ENCODE data around the gene CGNL1.
A peak's percentile ranks its signal among the peaks of the same experiment; 100 is the strongest.

Gene CGNL1

DNA sequence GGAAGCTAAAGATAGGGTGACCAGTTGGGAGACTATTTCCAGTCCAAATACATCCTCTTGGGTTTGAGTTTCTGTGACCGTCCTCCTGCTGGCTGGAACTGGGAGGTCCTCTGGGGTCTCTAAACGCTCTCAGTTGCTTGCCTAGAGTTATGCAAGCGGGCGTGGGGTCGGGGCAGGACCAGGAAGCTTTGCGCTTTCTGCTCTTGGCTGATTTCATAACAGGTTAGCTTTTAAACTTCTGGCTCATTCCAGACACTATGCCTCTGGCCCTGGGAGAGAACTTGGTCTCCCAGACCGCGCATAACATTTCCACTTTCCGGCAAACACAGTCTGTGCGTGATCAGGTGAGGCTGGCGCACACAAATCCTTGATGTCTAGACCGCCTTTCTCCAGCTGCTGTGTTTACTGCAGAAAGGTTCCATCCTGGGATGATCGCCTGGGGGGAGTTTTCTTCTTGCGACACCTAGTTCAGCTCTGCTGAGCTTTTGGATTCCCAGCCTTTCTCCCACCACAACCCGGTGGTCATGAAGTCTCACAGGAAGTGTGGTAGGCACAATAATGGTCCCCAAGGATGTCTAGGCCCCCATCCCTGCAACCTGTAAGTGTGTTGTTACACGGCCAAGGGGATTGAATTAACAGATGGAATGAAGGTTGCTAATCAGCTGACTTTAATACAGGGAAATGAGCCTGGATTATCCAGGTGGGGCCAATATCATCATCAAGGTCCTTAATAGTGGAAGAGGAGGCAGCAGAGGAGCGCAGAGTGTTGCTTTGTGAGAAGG lies 23.6 kb upstream of the CGNL1 start:
- DNase-seq (ENCODE audit: low spot score) = no peak

DNA sequence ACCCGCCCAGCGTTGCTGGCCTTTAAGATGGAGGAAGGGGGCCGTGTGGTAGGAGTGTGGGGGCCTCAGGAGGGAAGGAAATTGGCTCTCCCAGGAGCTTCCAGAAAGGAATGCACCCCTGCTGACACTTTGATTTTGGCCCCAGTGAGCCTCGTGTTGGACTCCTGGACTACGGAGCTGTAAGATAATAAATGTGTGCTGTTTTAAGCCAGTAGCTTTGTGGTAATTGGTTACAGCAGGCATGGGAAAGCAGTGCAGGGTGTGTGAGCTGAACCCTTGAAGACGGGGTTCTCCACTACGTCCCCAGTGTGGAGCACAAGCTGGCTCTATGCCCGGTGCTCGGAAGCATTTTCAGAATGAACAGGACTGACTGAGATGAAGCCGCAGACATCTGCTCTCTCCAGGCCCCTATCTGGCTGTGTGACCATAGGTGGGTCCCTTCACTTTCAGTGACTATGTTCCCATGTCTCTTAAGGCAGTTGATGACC lies 22.9 kb upstream of the CGNL1 start:
- no peak for DNase-seq (ENCODE audit: low spot score)

DNA sequence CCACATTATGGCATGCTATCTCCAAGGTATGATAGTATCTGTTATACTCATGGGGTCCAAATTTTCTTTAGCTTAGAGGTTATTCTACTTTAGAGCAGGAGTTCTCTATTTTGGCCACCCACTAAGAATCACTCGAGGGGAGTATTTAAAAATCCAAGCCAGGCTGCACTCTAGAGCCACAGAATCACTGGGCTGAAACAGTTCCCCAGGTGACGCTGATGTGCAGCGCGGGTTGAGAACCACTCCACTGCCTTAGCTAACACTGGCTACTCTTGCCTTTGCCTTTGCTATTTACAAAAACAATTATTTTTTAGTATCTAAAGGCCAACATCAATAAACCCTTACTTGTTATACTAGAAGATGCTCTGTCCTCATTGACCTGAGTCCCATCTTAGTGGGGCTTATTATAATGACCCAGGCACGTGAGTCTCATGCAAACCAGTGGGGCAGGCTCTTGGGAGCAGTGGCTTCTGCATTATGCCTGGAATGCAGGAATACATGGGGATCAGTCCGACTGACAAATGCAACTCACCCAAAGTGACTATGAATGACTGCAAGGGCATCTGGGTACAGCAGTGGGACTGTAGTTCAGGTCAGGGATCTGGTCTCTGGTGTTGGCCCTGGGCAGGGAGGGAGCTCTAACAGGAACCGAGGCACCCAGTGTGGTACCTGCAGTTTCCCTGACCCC lies 21.7 kb upstream of the CGNL1 start:
- no peak for DNase-seq (ENCODE audit: low spot score)

DNA sequence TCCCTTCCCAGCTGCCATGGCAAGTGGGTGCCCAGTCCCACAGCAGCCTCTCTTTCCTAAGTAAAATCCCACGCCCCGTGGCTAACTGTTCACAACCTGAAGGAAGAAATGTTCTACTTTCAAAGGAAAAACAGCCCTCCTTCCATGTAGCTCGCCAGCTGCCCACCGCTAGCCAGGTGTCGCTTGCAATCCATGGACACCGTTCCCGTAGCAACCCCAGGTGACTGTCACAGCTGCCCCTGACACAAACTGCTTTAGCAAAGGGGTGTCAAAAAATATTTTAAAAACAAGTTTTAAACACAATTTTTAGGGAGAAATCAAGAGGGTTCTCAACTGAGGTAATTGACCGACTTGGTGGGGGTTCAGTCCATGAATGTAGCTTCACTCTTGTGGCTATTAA lies 21.0 kb upstream of the CGNL1 start:
- no peak for DNase-seq (ENCODE audit: low spot score)

DNA sequence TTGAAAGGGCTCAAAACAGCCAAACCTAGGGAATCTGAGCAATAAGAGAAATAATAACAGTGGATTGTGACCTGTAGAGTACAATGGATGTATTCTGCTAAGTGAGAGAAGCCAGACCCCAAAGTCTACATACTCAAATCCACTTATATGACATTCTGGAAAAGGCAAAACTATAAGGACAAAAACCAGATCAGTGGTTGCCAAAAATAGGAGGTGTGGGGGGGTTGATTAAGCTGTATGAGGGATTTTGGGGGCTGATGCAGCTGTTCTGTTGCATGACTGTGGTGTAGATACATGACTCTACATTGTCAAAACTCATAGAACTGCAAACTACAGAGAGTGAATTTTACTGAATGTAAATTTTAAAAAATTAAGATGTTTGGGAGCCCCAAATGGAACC lies 20.1 kb upstream of the CGNL1 start:
- DNase-seq (ENCODE audit: low spot score) = no peak

DNA sequence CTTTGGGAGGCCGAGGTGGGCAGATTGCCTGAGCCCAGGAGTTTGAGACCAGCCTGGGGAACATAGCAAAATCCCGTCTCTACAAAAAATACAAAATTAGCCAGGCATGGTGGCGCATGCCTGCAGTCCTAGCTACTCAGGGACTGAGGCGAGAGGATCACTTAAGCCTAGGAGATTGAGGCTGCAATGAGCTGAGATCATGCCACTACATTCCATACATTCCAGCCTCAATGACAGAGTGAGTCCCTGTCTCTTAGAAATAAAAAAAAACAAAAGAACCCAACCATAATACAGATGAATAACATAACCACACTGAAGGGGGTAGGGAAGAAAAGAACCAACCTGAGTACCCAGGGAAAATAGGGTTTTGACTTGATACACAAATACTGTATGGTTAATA lies 19.7 kb upstream of the CGNL1 start:
- DNase-seq (ENCODE audit: low spot score) = no peak

DNA sequence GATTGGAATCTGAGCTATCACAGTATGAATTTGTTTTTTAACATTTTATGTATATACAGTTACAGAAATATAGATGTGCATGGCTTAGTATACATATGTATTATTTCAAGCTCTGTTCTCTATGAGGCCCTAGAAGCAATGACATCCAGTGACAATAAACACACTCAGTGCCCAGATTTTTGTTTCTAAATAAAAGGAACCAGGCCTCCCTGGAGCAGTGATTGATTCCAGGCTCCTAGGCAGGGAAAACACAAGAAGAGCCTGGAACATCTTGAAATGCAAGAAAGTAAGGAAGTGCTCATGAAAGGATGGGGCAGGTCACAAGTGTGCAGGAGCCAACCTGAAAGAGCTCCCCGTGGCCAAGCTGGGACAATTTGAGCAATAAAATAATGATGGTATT lies 18.5 kb upstream of the CGNL1 start:
- no peak for DNase-seq (ENCODE audit: low spot score)

DNA sequence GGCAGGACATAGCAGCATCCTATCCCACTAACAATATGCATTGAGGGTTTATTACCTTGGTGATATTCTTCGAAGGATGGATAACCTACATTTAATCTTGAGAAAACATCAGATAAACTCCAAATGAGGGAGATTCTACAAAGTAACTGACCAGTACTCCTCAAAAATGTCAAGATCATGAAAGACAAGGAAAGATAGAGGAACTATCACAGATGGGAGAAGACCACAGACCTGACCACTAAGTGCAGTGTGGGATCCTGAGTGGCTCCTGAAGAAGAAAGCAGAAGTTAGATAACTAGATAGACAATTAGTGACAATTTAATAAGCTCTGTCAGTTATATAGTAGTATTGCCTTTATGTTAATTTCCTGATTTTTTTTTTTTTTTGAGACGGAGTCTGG lies 17.7 kb upstream of the CGNL1 start:
- DNase-seq (ENCODE audit: low spot score) = no peak

DNA sequence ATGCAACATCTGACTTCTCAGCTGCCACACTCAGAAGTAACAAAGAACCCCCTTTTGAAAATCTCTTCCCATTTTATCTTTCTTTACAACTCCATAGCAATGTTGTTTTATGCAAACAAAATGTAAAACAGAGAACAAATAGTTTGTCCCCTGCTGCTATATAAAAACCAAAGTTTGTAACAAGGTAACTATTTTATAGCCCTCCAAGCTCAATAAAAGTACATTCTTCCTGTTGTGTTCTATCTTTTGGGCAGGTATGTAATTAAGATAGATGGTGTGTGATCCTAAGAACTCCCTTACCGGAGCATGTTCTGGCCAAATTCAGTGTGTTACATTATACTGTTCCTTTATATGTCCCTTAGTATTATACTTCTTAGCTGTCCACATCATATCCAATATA lies 12.6 kb upstream of the CGNL1 start:
- no peak for DNase-seq (ENCODE audit: low spot score)

DNA sequence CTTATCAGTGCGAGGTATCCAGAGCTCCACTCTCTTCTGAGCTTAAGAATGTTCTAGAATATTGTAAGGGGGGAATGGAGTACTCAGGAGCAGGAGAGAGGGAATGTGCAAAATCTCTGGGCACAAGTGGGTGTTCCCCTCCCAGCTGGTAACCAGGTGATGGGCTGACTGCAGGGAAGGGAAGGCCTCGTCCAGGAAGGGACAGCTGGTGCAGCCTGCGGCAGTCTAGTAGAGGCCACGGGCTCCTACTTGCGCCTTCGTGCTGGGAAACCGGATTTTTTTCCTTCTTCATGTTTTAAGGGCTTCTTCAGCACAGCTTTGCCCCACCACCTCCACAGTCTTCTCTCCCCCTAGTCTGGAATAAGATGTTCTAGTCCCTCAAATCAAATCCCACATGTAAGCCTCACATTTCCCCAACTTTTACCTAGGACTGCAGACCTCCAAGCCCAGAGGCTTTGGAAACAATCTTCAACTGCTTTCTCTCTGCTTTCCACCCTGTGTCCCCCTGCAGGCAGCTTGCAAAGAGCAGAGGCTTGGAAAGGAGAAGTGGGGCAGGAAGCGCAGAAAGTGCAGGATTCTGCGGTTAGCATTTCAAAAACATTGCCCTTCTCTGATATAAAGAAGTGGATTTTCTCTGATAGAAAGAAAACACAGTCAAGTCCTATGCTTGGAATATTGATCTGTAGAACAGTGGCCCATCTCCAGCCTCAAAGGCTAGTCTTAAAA lies 11.9 kb upstream of the CGNL1 start:
- no peak for DNase-seq (ENCODE audit: low spot score)

DNA sequence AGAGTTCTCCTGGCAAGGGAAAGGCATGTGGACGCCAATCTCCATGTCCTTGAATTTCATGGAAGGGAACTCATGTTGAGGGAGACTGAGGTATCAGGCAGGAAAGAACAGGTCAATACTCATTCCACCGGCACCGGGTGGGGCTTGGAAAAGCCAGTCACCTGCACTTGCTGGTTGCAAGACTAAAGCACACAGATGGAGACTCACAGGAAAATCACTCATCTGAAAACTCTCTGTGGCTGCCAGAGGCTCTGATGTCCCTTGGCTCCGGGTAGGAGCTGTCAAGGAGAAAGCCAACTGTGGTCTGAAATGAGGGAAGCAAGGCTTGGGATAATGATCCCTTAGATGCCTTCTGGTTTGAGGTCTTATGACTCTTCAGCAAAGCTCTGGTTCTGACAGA lies 8.7 kb upstream of the CGNL1 start:
- DNase-seq (ENCODE audit: low spot score) = no peak

DNA sequence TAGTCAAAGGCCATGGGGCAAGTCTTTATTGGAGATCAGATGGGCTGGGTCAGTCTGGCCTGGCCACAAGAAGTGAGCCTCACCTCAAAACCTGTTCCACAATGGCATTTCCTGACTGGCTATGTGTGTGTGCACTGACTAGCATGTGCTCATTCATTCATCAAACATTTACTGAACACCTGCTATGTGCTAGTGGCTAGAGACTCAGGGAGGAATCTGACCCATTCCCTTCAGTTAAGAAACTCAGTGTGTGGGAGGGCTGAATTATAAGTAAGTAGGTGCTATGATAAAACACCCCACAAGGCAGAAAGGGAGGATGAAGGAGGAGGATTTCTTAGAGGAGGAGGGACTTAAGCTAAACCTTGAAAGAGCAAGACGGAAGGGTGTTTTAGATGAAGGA lies 5.4 kb upstream of the CGNL1 start:
- no peak for DNase-seq (ENCODE audit: low spot score)

DNA sequence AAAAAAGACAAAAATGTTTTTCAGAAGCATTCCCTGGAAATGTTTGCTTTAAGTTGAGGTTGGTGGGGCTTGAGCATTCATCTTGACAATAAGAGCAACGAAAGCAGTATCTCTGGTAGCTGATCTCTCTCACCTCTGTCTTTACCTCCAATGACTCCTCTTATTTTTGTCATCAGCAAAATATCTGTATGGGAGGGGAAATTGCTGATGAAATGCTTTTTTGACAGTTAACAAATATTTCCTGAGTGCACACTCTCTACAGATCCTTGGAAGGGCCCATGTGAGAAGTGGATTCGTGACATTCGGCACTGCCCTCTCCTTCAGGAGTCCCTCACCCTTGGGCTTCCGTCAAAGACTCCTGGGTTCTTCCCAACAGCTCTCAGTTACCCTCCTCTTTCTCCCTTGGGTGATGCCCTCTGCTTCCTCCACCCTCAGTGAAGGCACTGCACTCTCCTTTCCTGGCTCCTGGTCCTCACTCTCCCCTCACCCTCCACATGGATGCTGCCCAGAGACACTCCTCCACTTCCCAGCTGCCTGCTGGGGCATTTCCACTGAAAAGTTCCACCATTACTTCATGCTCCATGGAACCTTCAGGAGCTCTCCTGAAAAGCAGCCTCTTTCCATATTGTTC lies 2.9 kb upstream of the CGNL1 start:
- no peak for DNase-seq (ENCODE audit: low spot score)

DNA sequence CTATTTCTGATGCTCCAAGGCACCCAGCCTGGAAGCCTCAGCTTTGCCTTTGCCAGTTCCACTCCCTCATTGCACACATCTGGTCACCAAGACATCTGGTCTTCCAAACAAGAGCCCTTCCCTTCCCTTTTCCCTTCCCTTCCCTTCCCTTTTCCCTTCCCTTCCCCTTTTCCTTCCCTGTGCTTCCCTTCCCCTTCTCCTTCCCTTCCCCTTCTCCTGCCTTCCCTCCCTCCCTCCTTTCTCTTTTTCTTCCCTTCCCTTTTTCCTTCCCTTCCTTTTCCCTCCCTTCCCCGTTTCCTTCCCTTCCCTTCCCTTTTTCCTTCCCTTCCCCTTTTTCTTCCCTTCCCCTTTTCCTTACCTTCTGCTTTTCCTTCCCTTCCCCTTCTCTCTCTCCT lies 2.4 kb upstream of the CGNL1 start:
- DNase-seq (ENCODE audit: low spot score) = no peak

DNA sequence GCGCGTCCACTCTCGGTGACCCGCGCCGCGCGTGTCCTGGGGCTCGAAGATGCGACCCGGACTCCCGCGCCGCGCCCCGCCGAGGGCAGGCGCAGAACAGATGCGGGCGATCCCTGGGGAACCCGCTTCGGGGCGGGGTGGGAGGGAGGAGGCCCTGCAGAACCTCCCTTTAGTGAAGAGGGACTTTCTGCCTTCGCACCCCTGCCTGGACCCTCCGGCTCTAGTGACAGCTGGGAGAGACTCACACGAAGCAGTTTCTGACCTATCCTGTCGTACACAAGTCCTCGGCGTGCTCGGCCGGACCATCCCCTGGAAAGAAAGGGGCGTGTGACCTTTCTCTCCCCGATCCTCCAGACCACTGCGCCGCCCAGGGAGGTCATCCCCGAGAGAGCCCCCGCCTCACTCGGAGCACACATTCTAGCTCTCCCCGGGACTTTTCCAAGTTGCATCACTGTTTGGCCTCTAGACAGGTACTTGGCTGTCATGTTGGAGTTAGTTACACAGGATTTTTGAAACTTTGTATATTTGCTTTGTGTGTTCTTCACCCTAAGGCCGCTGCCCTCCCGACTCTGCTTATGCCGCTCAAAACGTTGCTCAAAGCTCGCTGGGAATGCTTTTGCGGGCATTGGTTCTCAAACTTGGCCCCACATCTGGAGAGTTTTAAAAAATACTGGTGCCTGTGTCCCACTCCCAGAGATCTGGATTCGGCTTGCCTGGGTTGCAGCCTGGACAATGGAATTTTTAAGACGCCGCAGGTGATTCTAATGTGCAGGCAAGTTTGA lies 582 bp downstream of the CGNL1 start:
- DNase-seq (ENCODE audit: low spot score) = peak; percentile 73

DNA sequence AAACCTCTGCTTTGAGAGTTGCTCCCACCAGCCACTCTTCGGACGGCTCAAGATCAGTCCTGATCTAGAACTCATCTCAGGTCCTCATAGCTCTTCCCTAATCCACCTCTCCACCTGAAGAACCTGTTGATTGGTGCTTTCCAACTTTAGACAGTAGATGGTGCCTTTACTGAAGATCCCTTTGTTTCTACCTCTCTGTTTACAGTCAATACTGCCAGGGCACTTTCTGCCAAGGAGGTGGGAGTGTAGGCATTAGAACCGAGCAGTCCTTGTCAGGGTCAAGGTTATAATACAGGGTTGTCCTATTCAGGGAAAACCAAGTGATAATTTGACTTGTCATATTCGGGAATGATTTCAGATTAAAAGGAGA lies 1.2 kb downstream of the CGNL1 start:
- DNase-seq (ENCODE audit: low spot score) = no peak

DNA sequence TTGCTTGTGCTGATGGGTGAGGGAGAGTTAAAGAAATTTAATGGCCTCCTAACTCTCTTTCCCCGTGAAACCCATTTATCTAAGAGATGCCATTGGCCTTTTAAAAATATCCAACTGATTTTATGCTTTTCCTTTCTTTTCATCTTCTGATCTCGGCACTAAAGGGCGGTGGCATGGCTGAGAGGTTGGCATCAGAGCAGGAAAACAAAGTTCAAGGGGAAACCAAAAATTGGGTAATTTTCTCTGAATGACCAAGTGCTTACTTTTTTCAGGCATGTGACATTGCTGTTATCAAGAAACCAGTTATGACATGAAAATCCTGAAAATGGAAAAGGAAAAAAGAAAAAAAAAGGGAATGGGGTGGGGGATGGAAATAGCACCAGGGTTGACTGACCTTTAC lies 3.2 kb downstream of the CGNL1 start:
- no peak for DNase-seq (ENCODE audit: low spot score)

DNA sequence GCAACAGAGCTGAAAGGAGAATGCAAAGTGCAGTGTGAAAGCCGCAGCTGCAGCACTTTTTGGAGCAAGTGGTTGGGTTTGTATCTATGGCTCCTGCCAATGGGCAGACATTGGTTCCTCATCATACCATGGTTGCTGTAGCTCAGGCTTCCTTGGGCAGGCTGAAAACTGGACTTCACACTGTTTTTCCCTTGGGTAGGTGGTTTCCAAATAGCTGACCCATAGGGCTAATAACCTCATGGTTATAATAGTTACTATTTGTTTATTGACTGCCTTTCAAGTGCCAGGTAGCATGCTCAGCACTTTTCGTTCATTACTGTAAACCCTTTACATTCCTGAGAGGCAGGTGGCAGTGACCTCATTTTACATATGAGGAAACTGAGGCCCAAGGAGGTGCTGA lies 4.5 kb downstream of the CGNL1 start:
- DNase-seq (ENCODE audit: low spot score) = no peak

DNA sequence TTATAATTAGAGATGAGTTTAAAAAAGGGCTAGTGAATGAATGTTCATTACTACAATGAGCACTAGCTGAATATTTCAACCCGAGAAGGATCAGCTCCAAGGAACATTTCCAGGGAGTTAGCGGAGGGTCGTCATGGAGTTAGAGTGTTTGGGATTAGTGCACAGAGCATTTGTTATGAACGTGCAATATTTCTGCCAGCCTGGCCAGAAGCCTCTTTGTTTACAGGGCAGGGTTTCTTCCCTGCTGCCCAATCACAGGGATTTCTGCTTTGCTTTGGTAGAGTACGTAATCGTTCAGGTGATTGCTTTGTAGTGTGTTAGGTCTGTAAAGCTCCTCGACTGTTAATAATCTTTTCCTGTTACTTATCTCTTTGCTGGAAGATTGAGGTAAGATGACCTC lies 5.9 kb downstream of the CGNL1 start:
- DNase-seq (ENCODE audit: low spot score) = no peak

DNA sequence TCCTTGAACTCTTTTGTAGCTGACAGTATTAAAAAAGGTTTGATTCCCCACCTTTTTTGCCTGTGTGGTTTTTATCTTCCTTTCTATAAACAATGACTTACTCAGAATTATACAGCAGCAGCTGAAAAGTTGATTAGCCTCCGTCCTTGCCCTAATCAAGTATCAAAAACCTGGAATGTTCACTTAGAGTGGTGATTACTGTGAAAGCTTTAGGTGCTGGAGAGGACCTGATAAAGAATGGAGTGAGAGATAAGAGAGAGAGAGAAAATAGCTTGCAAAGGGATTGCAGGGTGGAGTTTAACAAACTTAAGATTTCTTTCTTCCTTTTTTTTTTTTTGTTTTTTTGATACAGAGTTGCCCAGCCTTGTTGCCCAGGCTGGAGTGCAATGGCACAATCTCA lies 6.7 kb downstream of the CGNL1 start:
- no peak for DNase-seq (ENCODE audit: low spot score)

DNA sequence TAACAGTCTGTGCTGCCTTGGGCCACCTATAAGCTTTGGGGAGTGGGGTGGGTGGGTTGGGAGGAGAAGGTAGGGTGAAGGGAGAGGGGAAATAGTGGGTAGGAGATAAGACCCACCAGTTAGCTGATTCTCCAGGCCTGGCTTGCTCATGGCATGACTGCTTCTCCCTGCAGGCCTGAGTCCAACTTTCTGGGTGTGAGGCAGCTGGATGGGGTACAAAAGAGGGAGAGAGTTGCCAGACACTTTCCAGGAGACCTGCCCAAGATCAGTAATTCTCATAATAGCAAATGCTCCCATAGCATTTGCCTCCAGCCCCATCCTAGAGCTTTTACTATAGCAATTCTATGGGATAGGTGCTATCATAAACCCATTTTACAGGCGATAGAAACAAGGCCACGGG lies 7.7 kb downstream of the CGNL1 start:
- DNase-seq (ENCODE audit: low spot score) = no peak

DNA sequence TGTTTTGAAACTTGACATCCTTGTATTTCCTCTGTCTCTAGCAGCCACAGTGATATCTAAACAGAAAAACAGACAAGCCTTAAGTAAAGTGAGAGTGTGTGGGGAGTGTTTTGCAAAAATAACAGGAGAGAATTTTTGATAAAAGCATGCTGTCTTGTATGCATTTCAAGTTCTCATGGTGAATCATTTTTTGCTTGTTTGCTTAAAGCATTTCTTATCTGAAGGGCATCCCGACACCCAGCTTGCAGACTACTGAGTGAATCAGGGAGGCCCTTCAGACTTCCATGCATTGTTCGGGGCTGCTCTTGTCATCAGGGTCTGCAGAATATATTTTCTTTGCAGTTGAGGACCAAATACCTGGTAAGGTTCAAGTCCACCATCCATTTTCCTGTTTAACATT lies 8.5 kb downstream of the CGNL1 start:
- no peak for DNase-seq (ENCODE audit: low spot score)

All from left forelimb (tissue), 1 donor.